Measurements from ENCODE around the gene CDC16. TPM values are rescaled to one million over a fixed set of nuclear protein-coding genes. Genes with fewer than 3 reads are reported as not detected.

The CDC16 gene
- total RNA-seq, 1 donor from 2014 or later: 65.5 TPM

GRCh38 chr13:114227528-114227927 lies 7.2 kb upstream of the CDC16 start:
- Histone ChIP-seq H3K9me3 (no peaks in the 10 kb centered on the region), H3K4me3 (no peak overlapping the region), H3K4me1 (peaks cover 5% of the 10 kb centered on the region), H3K27ac (no peak overlapping the region), H3K36me3 (no peaks in the 10 kb centered on the region), H3K27me3 (peaks cover 14% of the 10 kb centered on the region)
- intact Hi-C loops (cut with DNase I): loop anchor here (5.0 kb wide), 1 partner anchor 275 kb away; no protein-coding TSS in a partner anchor
- TF ChIP-seq CTCF (IDR thresholded peaks at IDR 0.05): no peak
- ATAC-seq (no peak), DNase-seq (no peak)

- Histone ChIP-seq H3K36me3 (no peaks in the 10 kb centered on the region), H3K4me3 (no peak overlapping the region), H3K4me1 (no peaks in the 10 kb centered on the region), H3K27ac (no peak overlapping the region), H3K9me3 (no peaks in the 10 kb centered on the region), H3K27me3 (peaks cover 14% of the 10 kb centered on the region)
- ATAC-seq (no peak), DNase-seq (no peak)
- no peak for TF ChIP-seq CTCF (IDR thresholded peaks at IDR 0.05)
- intact Hi-C loops (cut with DNase I): loop anchor here (5.0 kb wide), 1 partner anchor 276 kb away; no protein-coding TSS in a partner anchor
These were observed 6.5 kb upstream of the CDC16 start for GRCh38 chr13:114228176-114228575.

GRCh38 chr13:114229506-114229905 lies 5.2 kb upstream of the CDC16 start:
- Histone ChIP-seq H3K4me3 (no peak overlapping the region), H3K36me3 (no peaks in the 10 kb centered on the region)

GRCh38 chr13:114230117-114230516 lies 4.6 kb upstream of the CDC16 start:
- peaks cover 14% of the 10 kb centered on the region for H3K27me3 ChIP-seq
- no peaks in the 10 kb centered on the region for H3K36me3 ChIP-seq
- H3K4me3 ChIP-seq: no peak overlapping the region
- H3K9me3 ChIP-seq: no peaks in the 10 kb centered on the region
- H3K4me1 ChIP-seq: no peaks in the 10 kb centered on the region
- intact Hi-C loops (cut with DNase I): no loop called here
- no peak for TF ChIP-seq CTCF (IDR thresholded peaks at IDR 0.05)
- DNase-seq (no peak), ATAC-seq (no peak)
- no peak overlapping the region for H3K27ac ChIP-seq

More at GRCh38 chr13:114229506-114229905, 5.2 kb upstream of the CDC16 start:
- Histone ChIP-seq H3K27me3 (peaks cover 14% of the 10 kb centered on the region), H3K9me3 (no peaks in the 10 kb centered on the region), H3K4me1 (no peaks in the 10 kb centered on the region), H3K27ac (no peak overlapping the region)
- no peak for TF ChIP-seq CTCF (IDR thresholded peaks at IDR 0.05)
- ATAC-seq: no peak
- no peak for DNase-seq
- intact Hi-C loops (cut with DNase I): loop anchor here (5.0 kb wide), 1 partner anchor 277 kb away; no protein-coding TSS in a partner anchor

GRCh38 chr13:114230575-114230974 lies 4.1 kb upstream of the CDC16 start:
- H3K36me3 ChIP-seq: no peaks in the 10 kb centered on the region
- H3K9me3 ChIP-seq: no peaks in the 10 kb centered on the region
- intact Hi-C loops (cut with DNase I): no loop called here
- H3K27me3 ChIP-seq: peaks cover 14% of the 10 kb centered on the region
- no peak overlapping the region for H3K27ac ChIP-seq
- ATAC-seq (no peak), DNase-seq (no peak)
- no peak overlapping the region for H3K4me3 ChIP-seq
- TF ChIP-seq CTCF (IDR thresholded peaks at IDR 0.05): no peak
- peaks cover under 1% of the 10 kb centered on the region for H3K4me1 ChIP-seq

GRCh38 chr13:114231886-114232285 lies 2.8 kb upstream of the CDC16 start:
- intact Hi-C loops (cut with DNase I): no loop called here
- H3K4me1 ChIP-seq: peaks cover 11% of the 10 kb centered on the region
- no peak for ATAC-seq

More at GRCh38 chr13:114231886-114232285, 2.8 kb upstream of the CDC16 start:
- Histone ChIP-seq H3K27me3 (peaks cover 14% of the 10 kb centered on the region), H3K36me3 (peaks cover 4% of the 10 kb centered on the region), H3K9me3 (no peaks in the 10 kb centered on the region), H3K4me3 (no peak overlapping the region), H3K27ac (no peak overlapping the region)
- DNase-seq: no peak
- TF ChIP-seq CTCF (IDR thresholded peaks at IDR 0.05): no peak

Measured in upper lobe of right lung (tissue), 1 donor.